GM20000 (cell line): ENCODE data around the gene CFAP161.

Source experiments
- DNase-seq: peaks from one replicate; pipeline ENCODE4 v3.0.0; 2012; ENCODE audit warnings: low spot score
- CTCF ChIP-seq: IDR thresholded peaks from 2 replicates; pipeline ENCODE4 v1.5.1; 2012; ENCODE audit warnings: mild to moderate bottlenecking, control low read depth; ENCODE audit errors: extremely low read depth, missing control alignments

Gene CFAP161

GRCh38 chr15:81176291-81176893, 42.3 kb downstream of the CFAP161 start:
- no peak for DNase-seq
- TF ChIP-seq CTCF: no peak

GRCh38 chr15:81178365-81178764, 44.3 kb downstream of the CFAP161 start:
- no peak for DNase-seq
- TF ChIP-seq CTCF: no peak

GRCh38 chr15:81181220-81181619, 47.1 kb downstream of the CFAP161 start:
- no peak for TF ChIP-seq CTCF
- no peak for DNase-seq

GRCh38 chr15:81182031-81182755, 48.1 kb downstream of the CFAP161 start:
- DNase-seq: no peak
- TF ChIP-seq CTCF: no peak

GRCh38 chr15:81182756-81183438, 48.8 kb downstream of the CFAP161 start:
- no peak for DNase-seq
- no peak for TF ChIP-seq CTCF

- DNase-seq: no peak
- no peak for TF ChIP-seq CTCF
Measured at GRCh38 chr15:81183439-81183775, 49.3 kb downstream of the CFAP161 start.

- TF ChIP-seq CTCF: no peak
Measured at GRCh38 chr15:81184188-81184587, 50.1 kb downstream of the CFAP161 start.

More at GRCh38 chr15:81184188-81184587, 50.1 kb downstream of the CFAP161 start:
- DNase-seq: no peak
